GM12891 (cell line): ENCODE results near the gene STAT4.

ENCODE experiments used
- POLR2A ChIP-seq: IDR thresholded peaks from 2 replicates; pipeline ENCODE4 v1.6.1; 2011; ENCODE audit warnings: low read depth, low read length, control low read depth
- POLR2AphosphoS5 ChIP-seq: IDR thresholded peaks from 2 replicates; pipeline ENCODE4 v1.6.1; 2011; ENCODE audit warnings: low read depth, low read length, control low read depth
- SPI1 ChIP-seq: IDR thresholded peaks from 2 replicates; pipeline ENCODE4 v1.6.1; 2011; ENCODE audit warnings: low read depth, low read length, control low read depth

- TF ChIP-seq POLR2AphosphoS5, result no peak
- TF ChIP-seq POLR2A, result no peak
- no peak for TF ChIP-seq SPI1
Measured at GRCh38 chr2:191158747-191159146, 8.0 kb upstream of the STAT4 start.
